ENCODE measurements around the gene ARPP21. TPM values are rescaled to one million over a fixed set of nuclear protein-coding genes. Genes with fewer than 3 reads are reported as not detected.

ARPP21 gene
- total RNA-seq, 4 donors from 2014 or later, result not detected

GRCh38 chr3:35665390-35666055 lies 26.2 kb downstream of the ARPP21 start:
- Histone ChIP-seq H3K36me3 (no peaks in the 10 kb centered on the region), H3K27ac (no peak overlapping the region), H3K9me3 (no peaks in the 10 kb centered on the region), H3K27me3 (no peaks in the 10 kb centered on the region), H3K4me1 (peaks cover 3% of the 10 kb centered on the region), H3K4me3 (no peak overlapping the region)
- no peak for DNase-seq (ENCODE audit: low spot score in 2 of 2)
- TF ChIP-seq POLR2AphosphoS5 (IDR thresholded peaks at IDR 0.05) (no peak), EP300 (IDR thresholded peaks at IDR 0.05) (no peak)
- 56% methylated on average over 3 of the region's 3 CpGs for WGBS

GRCh38 chr3:35666888-35667287 lies 27.6 kb downstream of the ARPP21 start:
- WGBS, result 73% methylated on average over 1 of the region's 1 CpG
- TF ChIP-seq POLR2A (IDR thresholded peaks at IDR 0.05), result no peak
- no peak for TF ChIP-seq POLR2AphosphoS5 (IDR thresholded peaks at IDR 0.05)
- Histone ChIP-seq H3K36me3 (no peaks in the 10 kb centered on the region), H3K27me3 (no peaks in the 10 kb centered on the region), H3K9me3 (no peaks in the 10 kb centered on the region), H3K27ac (no peak overlapping the region), H3K4me1 (peaks cover 3% of the 10 kb centered on the region), H3K4me3 (no peak overlapping the region)
- DNase-seq (ENCODE audit: low spot score in 2 of 2), result no peak

GRCh38 chr3:35670408-35670965 lies 31.2 kb downstream of the ARPP21 start:
- H3K4me1 ChIP-seq, result no peaks in the 10 kb centered on the region
- no peak overlapping the region for H3K27ac ChIP-seq
- TF ChIP-seq POLR2AphosphoS5 (IDR thresholded peaks at IDR 0.05) (no peak), CTCF (IDR thresholded peaks at IDR 0.05) (no peak), POLR2A (IDR thresholded peaks at IDR 0.05) (no peak), EP300 (IDR thresholded peaks at IDR 0.05) (no peak)
- H3K36me3 ChIP-seq, result no peaks in the 10 kb centered on the region
- no peaks in the 10 kb centered on the region for H3K9me3 ChIP-seq
- H3K4me3 ChIP-seq, result no peak overlapping the region
- no peaks in the 10 kb centered on the region for H3K27me3 ChIP-seq
- no peak for DNase-seq (ENCODE audit: low spot score in 2 of 2)
- WGBS, result 85% methylated on average over 9 of the region's 9 CpGs

GRCh38 chr3:35671483-35671882 lies 32.2 kb downstream of the ARPP21 start:
- H3K9me3 ChIP-seq, result no peaks in the 10 kb centered on the region
- no peaks in the 10 kb centered on the region for H3K27me3 ChIP-seq
- no peak for DNase-seq (ENCODE audit: low spot score in 2 of 2)
- no peak overlapping the region for H3K4me3 ChIP-seq
- 71% methylated on average over 2 of the region's 2 CpGs for WGBS
- TF ChIP-seq POLR2AphosphoS5 (IDR thresholded peaks at IDR 0.05), result no peak
- TF ChIP-seq EP300 (IDR thresholded peaks at IDR 0.05), result no peak
- no peak for TF ChIP-seq POLR2A (IDR thresholded peaks at IDR 0.05)
- TF ChIP-seq CTCF (IDR thresholded peaks at IDR 0.05), result no peak
- H3K27ac ChIP-seq, result no peak overlapping the region
- no peaks in the 10 kb centered on the region for H3K36me3 ChIP-seq
- no peaks in the 10 kb centered on the region for H3K4me1 ChIP-seq

GRCh38 chr3:35673017-35673416 lies 33.7 kb downstream of the ARPP21 start:
- no peaks in the 10 kb centered on the region for H3K27me3 ChIP-seq
- WGBS, result 77% methylated on average over 3 of the region's 3 CpGs

GRCh38 chr3:35674451-35675109 lies 35.3 kb downstream of the ARPP21 start:
- Histone ChIP-seq H3K36me3 (no peaks in the 10 kb centered on the region), H3K27me3 (no peaks in the 10 kb centered on the region), H3K9me3 (no peaks in the 10 kb centered on the region), H3K4me3 (no peak overlapping the region), H3K27ac (no peak overlapping the region), H3K4me1 (no peaks in the 10 kb centered on the region)
- 85% methylated on average over 5 of the region's 5 CpGs for WGBS
- no peak for DNase-seq (ENCODE audit: low spot score in 2 of 2)
- TF ChIP-seq POLR2AphosphoS5 (IDR thresholded peaks at IDR 0.05), result no peak
- no peak for TF ChIP-seq CTCF (IDR thresholded peaks at IDR 0.05)
- no peak for TF ChIP-seq EP300 (IDR thresholded peaks at IDR 0.05)
- TF ChIP-seq POLR2A (IDR thresholded peaks at IDR 0.05), result no peak

More at GRCh38 chr3:35673017-35673416, 33.7 kb downstream of the ARPP21 start:
- Histone ChIP-seq H3K27ac (no peak overlapping the region), H3K4me3 (no peak overlapping the region), H3K36me3 (no peaks in the 10 kb centered on the region), H3K9me3 (no peaks in the 10 kb centered on the region), H3K4me1 (no peaks in the 10 kb centered on the region)
- no peak for DNase-seq (ENCODE audit: low spot score in 2 of 2)
- no peak for TF ChIP-seq POLR2A (IDR thresholded peaks at IDR 0.05)

Measured in suprapubic skin (tissue), 4 donors.